Endothelial cell (in vitro differentiated cells): ENCODE data around the gene PRRG2. TPM values are rescaled to one million over a fixed set of nuclear protein-coding genes. Genes with fewer than 3 reads are reported as not detected.

Source experiments
- DNase-seq: peaks from one replicate; pipeline ENCODE4 v3.0.0; 2021; ENCODE audit warnings: low spot score
- H3K27ac Mint-ChIP-seq: one replicate; pipeline ENCODE4 v1.8.0; 2021; ENCODE audit warnings: mixed read lengths, inconsistent platforms; ENCODE audit not compliant: unreplicated experiment
- H3K27me3 Mint-ChIP-seq: one replicate; pipeline ENCODE4 v1.8.0; 2021; ENCODE audit warnings: mild to moderate bottlenecking, moderate library complexity, mixed read lengths, inconsistent platforms; ENCODE audit not compliant: unreplicated experiment
- H3K36me3 Mint-ChIP-seq: one replicate; pipeline ENCODE4 v1.8.0; 2021; ENCODE audit warnings: mild to moderate bottlenecking, low read depth, mixed read lengths, inconsistent platforms; ENCODE audit not compliant: unreplicated experiment
- H3K4me1 Mint-ChIP-seq: one replicate; pipeline ENCODE4 v1.8.0; 2021; ENCODE audit warnings: mild to moderate bottlenecking, mixed read lengths, inconsistent platforms; ENCODE audit not compliant: unreplicated experiment
- H3K4me3 Mint-ChIP-seq: one replicate; pipeline ENCODE4 v1.8.0; 2021; ENCODE audit warnings: mild to moderate bottlenecking, mixed read lengths, inconsistent platforms; ENCODE audit not compliant: unreplicated experiment
- H3K9me3 Mint-ChIP-seq: one replicate; pipeline ENCODE4 v1.8.0; 2021; ENCODE audit warnings: mixed read lengths, inconsistent platforms; ENCODE audit not compliant: unreplicated experiment
- total RNA-seq: library from RNA; stranded (reverse); fragmentation: NEBNext Ultra II Directional; extraction: Animal tissue kit (Norgen Biotek cat#: 25700); gene quantifications from one replicate; pipeline ENCODE4 v1.2.1, GENCODE V29; 2021; ENCODE audit not compliant: unreplicated experiment
- TF ChIP-seq, protein P1 (sequence below): fragments of 200-600 bp; sonication (generic); IDR thresholded peaks from one replicate; pipeline ENCODE4 v1.5.0; 2021; ENCODE audit warnings: antibody characterized with exemption; ENCODE audit not compliant: unreplicated experiment

The PRRG2 gene
- total RNA-seq, 1 donor from 2014 or later: 2.4 TPM

DNA sequence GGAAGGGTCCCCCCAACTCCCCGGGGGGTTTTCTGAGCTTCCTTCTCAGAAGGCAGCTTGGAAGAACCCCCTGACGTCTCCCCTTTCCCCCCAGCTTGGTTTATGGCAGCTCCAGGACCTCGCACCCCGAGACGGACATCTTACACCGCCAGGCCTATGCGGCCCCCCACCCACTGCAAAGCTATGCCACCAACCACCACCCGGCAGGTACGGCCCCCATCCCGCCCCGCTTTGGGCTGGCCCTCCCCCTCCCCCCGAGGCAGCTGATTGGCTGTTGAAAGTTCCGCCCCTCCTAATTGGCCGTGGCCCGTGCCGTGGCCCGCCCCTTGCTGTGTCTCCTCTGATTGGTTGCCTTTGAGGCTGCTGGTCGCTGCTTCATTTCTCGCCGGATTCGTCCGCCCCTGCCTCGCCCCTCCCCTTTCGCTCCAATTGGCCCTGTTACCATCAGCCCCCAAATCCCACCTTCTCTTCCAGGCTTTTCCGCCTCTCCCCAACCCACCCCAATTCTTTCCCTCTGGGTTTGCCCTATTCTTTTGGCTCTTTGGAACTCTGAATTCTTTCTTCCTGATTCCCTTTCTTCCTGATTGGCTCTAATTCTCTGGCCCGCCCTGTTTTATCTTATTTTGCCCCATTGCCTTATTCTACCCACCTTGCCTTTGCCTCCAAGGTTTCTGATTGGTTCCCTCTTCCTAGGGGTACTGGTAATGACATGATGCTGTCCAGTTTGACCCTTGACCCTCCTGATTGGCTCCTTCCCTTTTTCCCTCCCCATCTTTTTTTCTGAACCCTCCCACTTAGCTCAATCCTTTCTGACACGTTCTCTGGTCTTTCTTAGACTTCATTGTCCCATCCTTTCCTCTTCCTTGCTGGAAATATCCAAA, 12.4 kb downstream of the PRRG2 start:
- Mint-ChIP-seq H3K36me3 (peaks cover 12% of the 10 kb centered on the region), H3K4me1 (peaks cover 21% of the 10 kb centered on the region), H3K27me3 (peaks cover 12% of the 10 kb centered on the region), H3K4me3 (peak overlapping the region; percentile 95), H3K9me3 (no peaks in the 10 kb centered on the region), H3K27ac (peak overlapping the region; percentile 21)
- DNase-seq: peak; percentile 90
- TF ChIP-seq, protein P1, sequence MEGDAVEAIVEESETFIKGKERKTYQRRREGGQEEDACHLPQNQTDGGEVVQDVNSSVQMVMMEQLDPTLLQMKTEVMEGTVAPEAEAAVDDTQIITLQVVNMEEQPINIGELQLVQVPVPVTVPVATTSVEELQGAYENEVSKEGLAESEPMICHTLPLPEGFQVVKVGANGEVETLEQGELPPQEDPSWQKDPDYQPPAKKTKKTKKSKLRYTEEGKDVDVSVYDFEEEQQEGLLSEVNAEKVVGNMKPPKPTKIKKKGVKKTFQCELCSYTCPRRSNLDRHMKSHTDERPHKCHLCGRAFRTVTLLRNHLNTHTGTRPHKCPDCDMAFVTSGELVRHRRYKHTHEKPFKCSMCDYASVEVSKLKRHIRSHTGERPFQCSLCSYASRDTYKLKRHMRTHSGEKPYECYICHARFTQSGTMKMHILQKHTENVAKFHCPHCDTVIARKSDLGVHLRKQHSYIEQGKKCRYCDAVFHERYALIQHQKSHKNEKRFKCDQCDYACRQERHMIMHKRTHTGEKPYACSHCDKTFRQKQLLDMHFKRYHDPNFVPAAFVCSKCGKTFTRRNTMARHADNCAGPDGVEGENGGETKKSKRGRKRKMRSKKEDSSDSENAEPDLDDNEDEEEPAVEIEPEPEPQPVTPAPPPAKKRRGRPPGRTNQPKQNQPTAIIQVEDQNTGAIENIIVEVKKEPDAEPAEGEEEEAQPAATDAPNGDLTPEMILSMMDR: no peak

DNA sequence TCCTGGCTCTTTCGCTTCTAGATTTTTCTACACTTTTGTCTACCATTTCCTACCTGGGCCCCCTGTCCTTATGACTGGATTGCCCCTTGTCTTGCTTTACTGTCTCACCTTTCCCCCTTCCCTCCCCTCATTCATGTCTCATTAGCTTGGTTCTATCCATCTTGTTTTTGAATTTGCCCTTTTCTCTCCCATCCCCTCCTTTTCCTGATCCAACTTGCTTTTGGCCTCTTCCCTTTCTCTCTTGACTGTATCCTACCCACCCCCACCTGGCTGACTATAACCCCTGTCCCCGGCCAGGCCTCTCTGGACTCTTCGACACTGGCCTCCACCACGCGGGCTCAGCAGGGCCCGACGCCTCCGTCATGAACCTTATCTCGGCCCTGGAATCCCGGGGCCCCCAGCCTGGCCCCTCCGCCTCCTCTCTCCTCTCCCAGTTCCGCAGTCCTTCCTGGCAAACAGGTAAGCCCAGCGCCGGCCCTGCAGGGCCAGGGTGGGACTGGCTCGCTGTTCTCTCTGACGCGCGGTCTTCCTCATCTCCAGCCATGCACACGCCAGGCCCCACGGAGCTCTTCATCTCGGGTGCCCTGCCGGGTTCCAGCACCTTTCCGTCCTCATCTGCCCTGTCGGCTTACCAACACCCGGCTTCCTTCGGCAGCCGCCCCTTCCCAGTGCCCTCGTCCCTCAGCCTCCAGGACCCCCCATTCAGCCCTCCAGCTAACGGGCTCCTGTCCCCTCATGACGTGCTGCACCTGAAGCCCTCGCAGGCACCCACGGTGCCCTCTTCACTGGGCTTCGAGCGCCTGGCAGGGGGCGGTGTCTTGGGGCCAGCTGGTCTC, 13.3 kb downstream of the PRRG2 start:
- peak overlapping the region; percentile 95 for H3K4me3 Mint-ChIP-seq
- no peak for DNase-seq
- peaks cover 18% of the 10 kb centered on the region for H3K4me1 Mint-ChIP-seq
- H3K9me3 Mint-ChIP-seq: no peaks in the 10 kb centered on the region
- H3K27ac Mint-ChIP-seq: peak overlapping the region; percentile 21
- peaks cover 17% of the 10 kb centered on the region for H3K36me3 Mint-ChIP-seq
- TF ChIP-seq, protein P1: no peak
- peaks cover 8% of the 10 kb centered on the region for H3K27me3 Mint-ChIP-seq

DNA sequence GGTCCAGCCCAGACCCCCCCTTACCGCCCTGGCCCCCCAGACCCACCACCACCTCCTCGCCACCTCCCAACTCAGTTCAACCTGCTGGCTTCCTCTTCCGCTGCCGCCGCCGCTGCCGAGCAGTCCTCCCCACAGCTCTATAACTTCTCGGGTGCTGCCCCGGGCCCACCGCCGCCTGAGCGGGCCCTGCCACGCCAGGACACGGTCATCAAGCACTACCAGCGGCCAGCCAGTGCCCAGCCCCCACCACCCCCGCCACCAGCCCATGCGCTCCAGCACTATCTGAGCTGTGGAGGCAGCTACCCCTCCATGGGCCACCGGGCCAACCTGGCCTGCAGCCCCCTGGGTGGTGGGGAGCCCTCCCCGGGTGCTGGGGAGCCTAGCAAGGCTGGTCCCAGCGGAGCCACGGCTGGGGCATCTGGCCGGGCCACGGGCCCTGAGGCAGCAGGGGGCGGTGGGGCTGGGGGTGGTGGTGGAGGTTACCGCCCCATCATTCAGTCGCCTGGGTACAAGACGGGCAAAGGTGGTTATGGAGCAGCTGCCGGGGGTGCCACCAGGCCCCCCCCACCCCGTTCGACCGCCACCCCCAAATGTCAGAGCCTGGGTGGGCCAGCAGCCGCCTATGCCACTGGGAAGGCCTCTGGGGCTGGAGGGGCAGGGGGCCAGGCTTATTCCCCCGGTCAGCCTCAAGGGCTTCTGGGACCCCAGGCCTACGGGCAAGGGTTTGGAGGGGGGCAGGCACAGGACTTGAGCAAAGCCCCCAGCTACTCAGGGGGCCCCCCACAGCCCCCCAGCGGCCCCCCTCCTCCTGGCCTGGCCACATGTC, 14.1 kb downstream of the PRRG2 start:
- Mint-ChIP-seq H3K27me3 (peaks cover 11% of the 10 kb centered on the region), H3K9me3 (no peaks in the 10 kb centered on the region), H3K36me3 (peaks cover 21% of the 10 kb centered on the region), H3K4me1 (peaks cover 18% of the 10 kb centered on the region), H3K27ac (no peak overlapping the region), H3K4me3 (no peak overlapping the region)
- TF ChIP-seq, protein P1: no peak
- DNase-seq: no peak

DNA sequence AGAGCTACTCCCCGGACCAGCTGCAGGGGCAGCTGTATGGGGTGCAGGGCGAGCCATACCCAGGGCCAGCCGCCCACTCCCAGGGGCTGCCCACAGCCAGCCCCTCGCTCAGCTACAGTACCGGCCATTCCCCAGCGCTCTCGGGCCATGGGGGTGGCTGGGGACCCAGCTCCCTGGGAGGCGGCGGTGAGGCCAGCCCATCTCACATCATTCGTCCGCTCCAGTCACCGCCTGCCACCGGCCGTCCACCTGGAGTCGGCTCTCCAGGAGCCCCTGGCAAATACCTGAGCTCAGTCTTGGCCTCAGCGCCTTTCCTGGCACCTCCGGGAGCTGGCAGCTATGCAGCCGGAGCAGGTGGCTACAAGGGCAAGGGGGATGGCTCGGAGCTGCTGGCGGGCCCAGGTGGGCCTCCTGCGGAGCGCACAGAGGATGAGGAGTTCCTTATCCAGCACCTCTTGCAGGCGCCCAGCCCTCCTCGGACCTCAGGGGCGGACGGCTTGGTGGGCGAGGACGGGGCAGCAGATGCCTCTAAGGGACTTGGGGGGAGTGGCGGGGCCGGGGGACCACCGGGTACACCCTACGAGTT, 14.8 kb downstream of the PRRG2 start:
- TF ChIP-seq, protein P1: no peak
- H3K4me1 Mint-ChIP-seq: peaks cover 18% of the 10 kb centered on the region
- H3K27me3 Mint-ChIP-seq: peaks cover 12% of the 10 kb centered on the region
- no peak overlapping the region for H3K27ac Mint-ChIP-seq
- H3K36me3 Mint-ChIP-seq: peaks cover 26% of the 10 kb centered on the region
- H3K9me3 Mint-ChIP-seq: no peaks in the 10 kb centered on the region
- no peak for DNase-seq
- no peak overlapping the region for H3K4me3 Mint-ChIP-seq
